GM18526 (cell line): ENCODE data around the gene C5orf58.

Experiments used
- POLR2A ChIP-seq: IDR thresholded peaks from 3 replicates; pipeline ENCODE4 v1.6.1; 2011; ENCODE audit not compliant: insufficient read length; ENCODE audit errors: extremely low read depth

The C5orf58 gene

GRCh38 chr5:170216257-170216864, 16.4 kb upstream of the C5orf58 start:
- TF ChIP-seq POLR2A, result no peak

- TF ChIP-seq POLR2A, result no peak
Observed at GRCh38 chr5:170217831-170218230, 15.0 kb upstream of the C5orf58 start.

- no peak for TF ChIP-seq POLR2A
Observed at GRCh38 chr5:170218726-170219125, 14.1 kb upstream of the C5orf58 start.

GRCh38 chr5:170219615-170220014, 13.2 kb upstream of the C5orf58 start:
- no peak for TF ChIP-seq POLR2A

DNA sequence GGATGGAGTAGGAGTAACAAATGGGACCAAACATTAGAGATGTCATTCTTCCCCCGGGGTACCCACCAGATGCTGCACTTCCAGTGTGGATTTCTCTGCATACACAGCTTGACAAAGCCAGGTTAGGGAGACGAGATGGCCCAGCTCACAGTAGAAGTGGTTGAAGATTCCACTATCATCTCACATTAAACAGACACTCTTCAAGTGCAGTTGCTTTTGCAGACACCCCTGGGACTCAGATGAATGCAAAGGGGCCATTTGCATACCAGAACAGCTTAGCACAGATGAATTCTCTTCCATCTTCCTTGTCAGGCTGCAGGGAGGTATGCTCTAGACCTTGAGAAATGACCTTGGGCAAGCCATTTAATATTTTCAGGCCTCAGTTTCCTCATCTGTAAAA, 12.6 kb upstream of the C5orf58 start:
- TF ChIP-seq POLR2A, result no peak

- no peak for TF ChIP-seq POLR2A
Observed at GRCh38 chr5:170221327-170221741, 11.5 kb upstream of the C5orf58 start.

- TF ChIP-seq POLR2A, result no peak
Observed at GRCh38 chr5:170223360-170223759, 9.4 kb upstream of the C5orf58 start.

DNA sequence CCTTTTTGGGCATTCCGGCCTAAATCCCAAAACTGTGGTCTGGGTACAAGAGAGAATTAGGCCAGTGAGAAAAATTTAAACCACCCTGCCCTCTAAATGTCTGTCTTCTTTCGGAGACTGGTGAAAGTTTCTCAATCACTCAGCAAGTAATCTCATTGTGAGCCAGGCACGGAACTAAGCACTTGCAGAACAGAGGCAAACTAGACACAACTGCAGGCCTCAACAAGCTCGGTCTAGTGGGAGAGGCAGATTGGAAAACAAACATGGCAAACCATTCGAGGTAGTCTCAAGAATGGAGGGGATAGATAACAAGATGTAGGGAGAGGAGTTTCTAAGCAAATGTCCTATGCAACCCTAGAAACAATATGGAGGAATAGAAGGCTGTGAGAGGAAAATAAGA, 8.9 kb upstream of the C5orf58 start:
- TF ChIP-seq POLR2A, result no peak

DNA sequence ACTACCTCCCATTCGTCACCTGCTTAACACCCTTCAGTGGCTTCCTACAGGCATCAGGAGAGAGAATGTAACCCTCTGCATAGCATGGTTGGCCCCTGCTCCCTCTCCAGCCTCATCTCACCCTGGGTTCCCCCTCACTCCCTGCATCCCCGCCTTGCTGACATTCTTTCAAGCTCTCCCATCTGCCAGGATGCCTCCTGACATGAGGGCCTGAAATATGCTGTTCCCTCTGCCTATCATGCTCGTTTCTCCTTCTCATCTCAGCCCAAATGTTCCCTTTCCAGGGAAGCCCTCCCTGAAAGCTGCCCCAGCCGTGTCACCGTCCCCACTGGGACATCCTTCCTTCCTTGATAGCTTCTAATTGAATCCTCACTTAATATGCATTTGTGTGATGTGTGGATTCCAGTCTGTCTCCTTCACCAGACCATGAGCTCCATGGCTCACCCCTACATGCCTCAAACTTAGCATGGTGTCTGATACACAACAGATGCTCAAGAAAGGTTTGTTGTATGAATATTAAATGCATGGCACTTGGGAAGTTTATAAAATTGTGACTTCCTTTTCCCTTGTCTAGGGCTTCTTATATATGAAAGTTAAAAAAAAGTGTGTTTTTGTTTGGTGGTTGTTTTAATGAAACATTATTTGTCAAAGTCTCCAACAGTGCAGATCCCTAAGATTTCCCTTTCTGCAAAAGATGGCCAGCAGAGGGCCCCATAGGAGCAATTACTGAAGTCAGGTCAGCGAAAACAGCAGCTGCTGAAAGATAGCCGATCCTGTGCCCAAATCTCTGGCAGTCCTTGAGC, 7.3 kb upstream of the C5orf58 start:
- no peak for TF ChIP-seq POLR2A

DNA sequence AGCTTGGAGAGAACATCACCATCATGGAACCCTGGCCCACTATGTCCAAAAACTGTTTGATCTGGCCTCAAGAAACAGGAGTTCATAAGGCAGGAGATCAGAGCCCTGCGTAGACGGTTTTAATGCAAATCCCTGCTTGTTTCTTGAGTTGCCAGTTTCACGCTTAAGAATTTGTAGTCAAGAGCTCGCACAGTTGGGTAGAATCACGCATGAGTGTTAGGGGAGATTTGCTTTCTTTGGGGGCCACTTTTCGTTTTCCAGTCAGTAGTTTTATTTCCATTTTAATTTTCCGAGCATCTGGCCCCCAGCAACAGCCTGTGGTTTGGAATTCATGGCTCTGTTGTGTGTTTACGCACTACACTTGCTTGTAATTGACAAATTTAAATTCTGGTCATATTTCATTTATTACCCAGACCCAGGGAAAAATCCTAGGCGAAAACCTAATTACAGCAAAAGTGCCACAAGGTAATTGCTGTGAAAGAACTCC, 6.6 kb upstream of the C5orf58 start:
- no peak for TF ChIP-seq POLR2A

GRCh38 chr5:170226661-170227060, 6.1 kb upstream of the C5orf58 start:
- TF ChIP-seq POLR2A, result no peak

DNA sequence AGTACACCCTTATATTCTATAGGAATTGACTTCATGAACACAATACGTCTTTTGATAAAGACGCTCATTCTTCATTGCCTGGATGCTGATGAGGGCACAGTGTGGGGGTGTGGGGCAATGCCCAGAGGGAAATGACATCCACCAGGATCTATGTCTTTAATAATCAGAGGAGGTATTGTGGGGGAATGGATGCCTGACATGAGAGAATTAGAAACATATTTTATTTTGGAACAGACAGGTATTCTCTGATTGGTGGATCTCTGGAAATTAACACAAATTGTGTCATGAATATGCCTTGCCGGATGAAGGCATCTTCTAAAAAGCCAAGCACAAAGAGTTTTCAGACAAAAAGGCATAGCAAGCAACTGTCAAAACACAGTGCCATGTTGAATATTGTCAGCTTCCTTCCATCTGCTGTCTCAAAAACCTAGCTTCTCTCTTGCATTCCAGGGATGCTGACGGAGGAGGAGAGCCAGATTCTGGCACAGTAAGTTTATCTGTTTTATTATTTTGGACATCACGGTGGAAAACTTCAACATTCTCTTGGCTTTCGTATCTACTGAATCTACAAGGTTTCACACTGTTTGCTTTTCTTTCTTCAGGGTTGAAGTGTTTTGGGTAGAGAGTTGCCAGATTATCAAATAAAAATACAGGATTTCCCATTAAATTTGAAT, 3.9 kb upstream of the C5orf58 start:
- TF ChIP-seq POLR2A, result no peak

GRCh38 chr5:170233358-170233892, 640 bp downstream of the C5orf58 start:
- TF ChIP-seq POLR2A, result no peak

DNA sequence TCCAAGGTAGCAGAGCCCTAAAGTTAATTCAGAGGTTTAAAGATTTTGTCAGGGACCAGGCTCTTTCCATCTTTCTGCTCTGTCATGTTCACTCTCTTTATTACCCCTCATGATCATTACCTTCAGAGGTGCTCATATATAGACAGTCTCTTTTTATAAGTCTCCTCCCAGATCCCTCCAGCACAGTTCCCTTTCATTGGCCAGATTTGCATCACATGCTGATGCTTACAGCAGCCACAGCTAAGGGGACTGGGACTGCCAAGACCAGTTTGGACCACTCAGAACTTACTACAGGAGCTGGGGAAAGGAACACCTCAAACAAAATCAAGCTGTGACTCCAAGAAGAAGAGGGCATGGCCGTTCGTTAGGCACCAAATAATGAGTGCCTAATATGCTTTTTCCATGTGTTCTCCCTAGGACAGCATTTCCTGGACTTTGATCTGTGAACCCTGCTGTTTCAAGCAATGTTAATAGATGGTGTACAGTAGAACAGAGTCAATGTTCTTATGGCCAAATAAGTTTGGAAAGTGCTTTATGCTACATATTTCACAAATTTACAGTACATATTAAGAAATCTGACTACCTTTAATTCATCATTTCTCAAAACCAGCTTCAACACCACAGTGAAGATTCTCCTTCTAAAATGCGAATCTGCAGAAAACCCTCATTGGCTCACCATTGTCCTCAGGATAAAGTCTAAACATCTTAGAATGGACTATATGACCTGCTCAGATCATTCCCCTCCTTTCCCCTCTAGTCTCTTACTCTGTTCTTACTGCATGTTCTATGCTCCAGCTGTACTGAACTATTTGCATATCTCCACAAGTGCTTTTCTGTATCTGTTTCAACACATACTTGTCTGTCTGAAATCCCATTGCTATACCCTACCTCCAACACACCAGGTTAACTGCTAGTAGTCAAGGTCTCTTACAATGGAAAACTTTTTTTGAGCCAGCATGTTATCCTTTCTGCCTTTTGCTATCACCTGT, 3.4 kb downstream of the C5orf58 start:
- no peak for TF ChIP-seq POLR2A
